ENCODE results near the gene PLEK. TPM values are rescaled to one million over a fixed set of nuclear protein-coding genes. Genes with fewer than 3 reads are reported as not detected.

PLEK gene
- total and polyA plus RNA-seq, 10 of the 15 experiments (the other 5 are each of a cell fraction or from before 2014, with no cell fraction given) = 229 to 804 (median 362) TPM

DNA sequence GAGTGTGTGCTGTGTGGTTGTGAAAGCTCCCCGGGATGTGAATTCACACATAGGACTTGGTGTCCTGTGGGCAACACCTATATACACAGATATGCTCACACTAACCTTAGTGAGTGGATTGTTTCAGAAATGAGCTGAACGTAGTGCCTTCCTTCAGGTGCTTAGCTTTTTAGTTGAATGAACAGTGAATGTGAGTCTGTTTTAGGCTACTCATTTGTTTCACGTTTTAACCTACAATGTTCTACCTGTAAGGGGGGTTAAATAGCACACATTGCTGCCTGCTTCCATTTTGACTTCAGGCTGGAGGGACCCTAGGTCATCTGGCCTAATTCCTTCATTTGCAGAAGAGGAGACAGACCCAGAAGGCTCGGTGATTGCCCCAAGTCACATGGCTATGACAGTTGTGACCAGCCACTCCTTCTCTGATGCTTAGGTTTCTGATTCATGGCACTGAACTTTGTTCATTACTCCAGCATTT is 1.0 kb downstream of the PLEK start (continued):
- TF ChIP-seq, protein P1, sequence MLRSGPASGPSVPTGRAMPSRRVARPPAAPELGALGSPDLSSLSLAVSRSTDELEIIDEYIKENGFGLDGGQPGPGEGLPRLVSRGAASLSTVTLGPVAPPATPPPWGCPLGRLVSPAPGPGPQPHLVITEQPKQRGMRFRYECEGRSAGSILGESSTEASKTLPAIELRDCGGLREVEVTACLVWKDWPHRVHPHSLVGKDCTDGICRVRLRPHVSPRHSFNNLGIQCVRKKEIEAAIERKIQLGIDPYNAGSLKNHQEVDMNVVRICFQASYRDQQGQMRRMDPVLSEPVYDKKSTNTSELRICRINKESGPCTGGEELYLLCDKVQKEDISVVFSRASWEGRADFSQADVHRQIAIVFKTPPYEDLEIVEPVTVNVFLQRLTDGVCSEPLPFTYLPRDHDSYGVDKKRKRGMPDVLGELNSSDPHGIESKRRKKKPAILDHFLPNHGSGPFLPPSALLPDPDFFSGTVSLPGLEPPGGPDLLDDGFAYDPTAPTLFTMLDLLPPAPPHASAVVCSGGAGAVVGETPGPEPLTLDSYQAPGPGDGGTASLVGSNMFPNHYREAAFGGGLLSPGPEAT (IDR thresholded peaks at IDR 0.05; ENCODE audit: low read depth) = peak; percentile 53; the same call in 1 of the 2 replicates
- TF ChIP-seq SREBF1 (IDR thresholded peaks at IDR 0.05; ENCODE audit: low read length) (no peak), MTA2 (IDR thresholded peaks at IDR 0.05; ENCODE audit: low read depth) (peak; percentile 37; the same call in 1 of the 2 replicates), CHD1 (IDR thresholded peaks at IDR 0.05; ENCODE audit: low read depth, low read length) (0 out of 2 replicates have a peak, but pooled peaks have one; percentile 68), EED (IDR thresholded peaks at IDR 0.05; ENCODE audit: low read depth) (no peak), POLR2A (IDR thresholded peaks at IDR 0.05; ENCODE audit: low read depth, low read length) (peak; percentile 75), CREB1 (IDR thresholded peaks at IDR 0.05; ENCODE audit: low read depth) (peak; percentile 32; the same call in 1 of the 2 replicates), YBX1 (IDR thresholded peaks at IDR 0.05) (no peak), TAF1 (IDR thresholded peaks at IDR 0.05; ENCODE audit: borderline replicate concordance, low read depth, low read length) (peak; percentile 69), ZNF384 (IDR thresholded peaks at IDR 0.05; ENCODE audit: borderline replicate concordance, low read depth, low read length) (no peak), POLR2AphosphoS2 (IDR thresholded peaks at IDR 0.05; ENCODE audit: low read depth, low read length) (0 out of 2 replicates have a peak, but pooled peaks have one; percentile 56), KDM1A (IDR thresholded peaks at IDR 0.05; ENCODE audit: borderline replicate concordance) (no peak)
- TF ChIP-seq, protein P2, sequence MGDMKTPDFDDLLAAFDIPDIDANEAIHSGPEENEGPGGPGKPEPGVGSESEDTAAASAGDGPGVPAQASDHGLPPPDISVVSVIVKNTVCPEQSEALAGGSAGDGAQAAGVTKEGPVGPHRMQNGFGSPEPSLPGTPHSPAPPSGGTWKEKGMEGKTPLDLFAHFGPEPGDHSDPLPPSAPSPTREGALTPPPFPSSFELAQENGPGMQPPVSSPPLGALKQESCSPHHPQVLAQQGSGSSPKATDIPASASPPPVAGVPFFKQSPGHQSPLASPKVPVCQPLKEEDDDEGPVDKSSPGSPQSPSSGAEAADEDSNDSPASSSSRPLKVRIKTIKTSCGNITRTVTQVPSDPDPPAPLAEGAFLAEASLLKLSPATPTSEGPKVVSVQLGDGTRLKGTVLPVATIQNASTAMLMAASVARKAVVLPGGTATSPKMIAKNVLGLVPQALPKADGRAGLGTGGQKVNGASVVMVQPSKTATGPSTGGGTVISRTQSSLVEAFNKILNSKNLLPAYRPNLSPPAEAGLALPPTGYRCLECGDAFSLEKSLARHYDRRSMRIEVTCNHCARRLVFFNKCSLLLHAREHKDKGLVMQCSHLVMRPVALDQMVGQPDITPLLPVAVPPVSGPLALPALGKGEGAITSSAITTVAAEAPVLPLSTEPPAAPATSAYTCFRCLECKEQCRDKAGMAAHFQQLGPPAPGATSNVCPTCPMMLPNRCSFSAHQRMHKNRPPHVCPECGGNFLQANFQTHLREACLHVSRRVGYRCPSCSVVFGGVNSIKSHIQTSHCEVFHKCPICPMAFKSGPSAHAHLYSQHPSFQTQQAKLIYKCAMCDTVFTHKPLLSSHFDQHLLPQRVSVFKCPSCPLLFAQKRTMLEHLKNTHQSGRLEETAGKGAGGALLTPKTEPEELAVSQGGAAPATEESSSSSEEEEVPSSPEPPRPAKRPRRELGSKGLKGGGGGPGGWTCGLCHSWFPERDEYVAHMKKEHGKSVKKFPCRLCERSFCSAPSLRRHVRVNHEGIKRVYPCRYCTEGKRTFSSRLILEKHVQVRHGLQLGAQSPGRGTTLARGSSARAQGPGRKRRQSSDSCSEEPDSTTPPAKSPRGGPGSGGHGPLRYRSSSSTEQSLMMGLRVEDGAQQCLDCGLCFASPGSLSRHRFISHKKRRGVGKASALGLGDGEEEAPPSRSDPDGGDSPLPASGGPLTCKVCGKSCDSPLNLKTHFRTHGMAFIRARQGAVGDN (IDR thresholded peaks at IDR 0.05) = no peak; the same call in none of the 2 replicates
- TF ChIP-seq, protein P3, sequence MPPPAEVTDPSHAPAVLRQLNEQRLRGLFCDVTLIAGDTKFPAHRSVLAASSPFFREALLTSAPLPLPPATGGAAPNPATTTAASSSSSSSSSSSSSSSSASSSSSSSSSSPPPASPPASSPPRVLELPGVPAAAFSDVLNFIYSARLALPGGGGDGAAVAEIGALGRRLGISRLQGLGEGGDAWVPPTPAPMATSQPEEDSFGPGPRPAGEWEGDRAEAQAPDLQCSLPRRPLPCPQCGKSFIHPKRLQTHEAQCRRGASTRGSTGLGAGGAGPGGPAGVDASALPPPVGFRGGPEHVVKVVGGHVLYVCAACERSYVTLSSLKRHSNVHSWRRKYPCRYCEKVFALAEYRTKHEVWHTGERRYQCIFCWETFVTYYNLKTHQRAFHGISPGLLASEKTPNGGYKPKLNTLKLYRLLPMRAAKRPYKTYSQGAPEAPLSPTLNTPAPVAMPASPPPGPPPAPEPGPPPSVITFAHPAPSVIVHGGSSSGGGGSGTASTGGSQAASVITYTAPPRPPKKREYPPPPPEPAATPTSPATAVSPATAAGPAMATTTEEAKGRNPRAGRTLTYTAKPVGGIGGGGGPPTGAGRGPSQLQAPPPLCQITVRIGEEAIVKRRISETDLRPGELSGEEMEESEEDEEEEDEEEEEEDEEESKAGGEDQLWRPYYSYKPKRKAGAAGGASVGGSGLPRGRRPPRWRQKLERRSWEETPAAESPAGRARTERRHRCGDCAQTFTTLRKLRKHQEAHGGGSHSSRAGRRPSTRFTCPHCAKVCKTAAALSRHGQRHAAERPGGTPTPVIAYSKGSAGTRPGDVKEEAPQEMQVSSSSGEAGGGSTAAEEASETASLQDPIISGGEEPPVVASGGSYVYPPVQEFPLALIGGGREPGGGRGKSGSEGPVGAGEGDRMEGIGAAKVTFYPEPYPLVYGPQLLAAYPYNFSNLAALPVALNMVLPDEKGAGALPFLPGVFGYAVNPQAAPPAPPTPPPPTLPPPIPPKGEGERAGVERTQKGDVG (CRISPR knock-in tag; IDR thresholded peaks at IDR 0.05) = peak; percentile 68; the same call in 1 of the 2 replicates
- TF ChIP-seq, protein P4, sequence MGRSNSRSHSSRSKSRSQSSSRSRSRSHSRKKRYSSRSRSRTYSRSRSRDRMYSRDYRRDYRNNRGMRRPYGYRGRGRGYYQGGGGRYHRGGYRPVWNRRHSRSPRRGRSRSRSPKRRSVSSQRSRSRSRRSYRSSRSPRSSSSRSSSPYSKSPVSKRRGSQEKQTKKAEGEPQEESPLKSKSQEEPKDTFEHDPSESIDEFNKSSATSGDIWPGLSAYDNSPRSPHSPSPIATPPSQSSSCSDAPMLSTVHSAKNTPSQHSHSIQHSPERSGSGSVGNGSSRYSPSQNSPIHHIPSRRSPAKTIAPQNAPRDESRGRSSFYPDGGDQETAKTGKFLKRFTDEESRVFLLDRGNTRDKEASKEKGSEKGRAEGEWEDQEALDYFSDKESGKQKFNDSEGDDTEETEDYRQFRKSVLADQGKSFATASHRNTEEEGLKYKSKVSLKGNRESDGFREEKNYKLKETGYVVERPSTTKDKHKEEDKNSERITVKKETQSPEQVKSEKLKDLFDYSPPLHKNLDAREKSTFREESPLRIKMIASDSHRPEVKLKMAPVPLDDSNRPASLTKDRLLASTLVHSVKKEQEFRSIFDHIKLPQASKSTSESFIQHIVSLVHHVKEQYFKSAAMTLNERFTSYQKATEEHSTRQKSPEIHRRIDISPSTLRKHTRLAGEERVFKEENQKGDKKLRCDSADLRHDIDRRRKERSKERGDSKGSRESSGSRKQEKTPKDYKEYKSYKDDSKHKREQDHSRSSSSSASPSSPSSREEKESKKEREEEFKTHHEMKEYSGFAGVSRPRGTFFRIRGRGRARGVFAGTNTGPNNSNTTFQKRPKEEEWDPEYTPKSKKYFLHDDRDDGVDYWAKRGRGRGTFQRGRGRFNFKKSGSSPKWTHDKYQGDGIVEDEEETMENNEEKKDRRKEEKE (IDR thresholded peaks at IDR 0.05) = no peak

Measured in GM12878 (cell line).